Lung (tissue), 13 donors: ENCODE measurements around the gene IL20RA. TPM values are rescaled to one million over a fixed set of nuclear protein-coding genes. Genes with fewer than 3 reads are reported as not detected.
A peak's percentile ranks its signal among the peaks of the same experiment; 100 is the strongest.

Experiments used
- ATAC-seq: fragments of 200-7000 bp; cut with Tn5 transposase; one replicate; pipeline ENCODE4 v1.9.1; 2020; ENCODE audit warnings: moderate number of reproducible peaks; ENCODE audit not compliant: insufficient read depth, low FRiP score
- DNase-seq, 3 donors: peaks; one replicate each; pipeline ENCODE4 v3.0.0-alpha.2; 2013 to 2017
- H3K27ac ChIP-seq, 2 donors: one replicate each; pipeline ENCODE4 v1.5.1; 2013; ENCODE audit warnings: mild to moderate bottlenecking in 2 of 2, moderate library complexity in 2 of 2, control low read depth in 1 of 2, inconsistent platforms in 1 of 2, low read depth in 1 of 2, low read length in 1 of 2
- H3K27me3 ChIP-seq, 3 donors: one replicate each; pipeline ENCODE4 v1.5.1; 2013; ENCODE audit warnings: low read length in 2 of 3; ENCODE audit not compliant: control insufficient read depth in 3 of 3, insufficient read depth in 3 of 3
- H3K36me3 ChIP-seq, 4 donors: one replicate each; pipeline ENCODE4 v1.5.1; 2013; ENCODE audit warnings: low read length in 4 of 4, mild to moderate bottlenecking in 1 of 4, moderate library complexity in 1 of 4; ENCODE audit not compliant: control insufficient read depth in 4 of 4, insufficient read depth in 4 of 4
- H3K4me1 ChIP-seq, 5 donors: one replicate each; pipeline ENCODE4 v1.5.1; 2013; ENCODE audit warnings: low read length in 5 of 5, mild to moderate bottlenecking in 2 of 5, moderate library complexity in 1 of 5; ENCODE audit not compliant: control insufficient read depth in 5 of 5, insufficient read depth in 5 of 5
- H3K4me3 ChIP-seq: one replicate; pipeline ENCODE4 v1.5.1; 2013; ENCODE audit warnings: mild to moderate bottlenecking, control low read depth, moderate library complexity
- H3K9ac ChIP-seq, 2 donors: one replicate each; pipeline ENCODE4 v1.5.1; 2013; ENCODE audit warnings: low read length in 2 of 2, control low read depth in 1 of 2; ENCODE audit not compliant: insufficient read depth in 1 of 2
- H3K9me3 ChIP-seq, 4 donors: one replicate each; pipeline ENCODE4 v1.5.1; 2013; ENCODE audit warnings: low read length in 3 of 4, mild to moderate bottlenecking in 1 of 4, moderate library complexity in 1 of 4; ENCODE audit not compliant: control insufficient read depth in 4 of 4, insufficient read depth in 3 of 4
- CTCF ChIP-seq: IDR thresholded peaks from 2 replicates; pipeline ENCODE4 v1.5.1; 2012; ENCODE audit warnings: mild to moderate bottlenecking; ENCODE audit errors: control extremely low read depth, extremely low read depth
- WGBS, 2 donors: extraction: QIAGEN DNeasy Blood & Tissue Kit; methylation state at CpG; one replicate each; pipeline ENCODE4 v1.1.7; 2013; 5-methylcytosine and 5-hydroxymethylcytosine counted together
- polyA plus RNA-seq, 2 donors: library from polyadenylated mRNA; stranded (reverse); fragments of 200-250 nt; gene quantifications; one replicate each; pipeline ENCODE4 v1.2.1, GENCODE V29; 2013
- small RNA-seq: library from RNA; depleted of rRNA; stranded (forward); fragments of <200 nt; gene quantifications from one replicate; pipeline ENCODE3, GENCODE V24; 2014; ENCODE audit warnings: low replicate concordance
- total RNA-seq, 2 donors: library from RNA; depleted of rRNA in 1 of 2; stranded (reverse); fragments of >200 nt in 1 of 2; gene quantifications; one replicate each; pipeline ENCODE4 v1.2.1, GENCODE V29; 2014 to 2021
- donor health status: control.
- donor health status: control.
- donor health status: Bipolar disorder and iron deficiency.
- donor health status: healthy.
- donor health status: DM: yes; HTN: yes; CAD: no.

The IL20RA gene
- total and polyA plus RNA-seq, 4 donors = 3.7 to 16.2 (median 6.7) TPM

GRCh38 chr6:136955123-136955522, 89.6 kb downstream of the IL20RA start:
- Histone ChIP-seq H3K9ac (no peak overlapping the region), H3K9me3 (no peaks in the 10 kb centered on the region), H3K27me3 (no peaks in the 10 kb centered on the region), H3K4me1 (peaks cover 2 to 11% (median 8%) of the 10 kb centered on the region in 5 donors), H3K27ac (no peak overlapping the region), H3K4me3 (no peak overlapping the region), H3K36me3 (no peaks in the 10 kb centered on the region)
- ATAC-seq (no peak), DNase-seq (no peak)
- no peak for TF ChIP-seq CTCF
- 93 to 97% methylated on average over 3 of the region's 3 CpGs for WGBS, 2 donors

DNA sequence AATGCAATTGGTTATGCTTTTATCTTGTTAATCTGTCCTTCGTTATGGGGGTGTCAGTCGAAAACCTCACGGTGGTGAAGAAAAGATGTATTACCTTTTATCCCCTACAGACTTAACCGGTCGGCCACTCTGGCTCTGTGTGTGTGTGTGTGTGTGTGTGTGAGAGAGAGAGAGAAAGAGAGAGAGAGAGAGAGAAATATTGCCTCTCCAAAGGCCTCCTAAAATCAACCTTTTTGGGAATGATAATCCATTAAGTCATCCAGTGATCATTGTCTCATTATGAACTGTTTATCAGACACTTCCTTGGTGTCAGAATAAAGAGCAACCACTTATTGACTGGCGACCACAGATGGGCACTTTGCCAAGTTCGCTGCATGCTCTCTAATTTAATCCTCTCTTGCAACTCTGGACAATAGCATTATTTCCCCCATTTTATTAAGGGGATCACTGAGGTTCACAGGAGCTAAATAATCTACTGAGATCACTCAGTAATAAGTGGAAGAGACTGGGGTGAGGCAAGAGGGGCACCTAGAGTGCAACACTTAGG, 92.0 kb downstream of the IL20RA start:
- Histone ChIP-seq H3K9ac (no peak overlapping the region), H3K36me3 (no peaks in the 10 kb centered on the region), H3K27me3 (no peaks in the 10 kb centered on the region), H3K9me3 (no peaks in the 10 kb centered on the region), H3K4me3 (no peak overlapping the region), H3K27ac (no peak overlapping the region), H3K4me1 (peaks cover 0 to 8% (median 3%) of the 10 kb centered on the region in 5 donors)
- DNase-seq (peak in 2 of 3 donors; percentile 33 to 39), ATAC-seq (no peak)
- WGBS, 2 donors = 66 to 79% methylated on average over 7 of the region's 7 CpGs
- TF ChIP-seq CTCF = no peak

DNA sequence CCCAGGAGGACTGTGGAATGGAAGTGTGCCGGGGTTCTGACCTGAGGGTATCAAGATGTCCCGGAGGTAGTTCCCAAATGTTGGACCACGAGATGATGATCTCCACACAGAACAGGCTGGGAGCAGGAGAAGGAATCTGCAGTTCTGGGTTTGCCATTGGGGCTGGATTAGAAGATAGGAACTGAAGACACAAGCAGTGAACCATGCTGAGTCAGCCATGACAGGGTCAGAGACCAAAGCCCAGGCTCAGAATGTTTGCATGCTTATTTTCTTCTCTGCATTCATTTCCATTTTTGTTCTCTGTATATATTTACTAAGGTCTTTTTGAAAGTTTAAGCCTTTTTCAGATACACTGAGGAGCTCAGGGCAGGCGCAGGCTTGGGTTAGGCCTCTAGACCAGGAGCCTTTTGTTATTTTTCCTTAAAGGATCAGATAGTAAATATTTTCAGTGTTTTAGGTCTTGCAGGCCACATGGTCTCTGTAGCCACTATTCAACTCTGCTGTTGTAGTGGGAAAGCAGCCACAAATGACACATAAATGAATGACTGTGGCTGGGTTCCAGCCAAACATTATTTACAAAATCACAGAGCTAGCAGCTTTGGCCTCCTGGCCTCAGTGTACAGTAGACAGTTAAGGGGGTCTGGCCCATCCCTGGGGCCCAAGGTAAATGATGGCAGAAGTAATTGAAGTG, 94.2 kb downstream of the IL20RA start:
- Histone ChIP-seq H3K36me3 (no peaks in the 10 kb centered on the region), H3K27me3 (no peaks in the 10 kb centered on the region), H3K4me3 (no peak overlapping the region), H3K9ac (no peak overlapping the region), H3K27ac (no peak overlapping the region), H3K9me3 (no peaks in the 10 kb centered on the region), H3K4me1 (peaks cover 0 to 8% (median 0%) of the 10 kb centered on the region in 5 donors)
- ATAC-seq (no peak), DNase-seq (peak; percentile 30 to 85 (median 74))
- WGBS, 2 donors = 88 to 95% methylated on average over 4 of the region's 4 CpGs
- no peak for TF ChIP-seq CTCF

Small RNA genes within 50 kb of the gene (small RNA-seq; reads per million reads assigned to genes)
- not detected for gene RPL35AP3

Other genes with a start within 250 kb of the IL20RA start
- 10 to 100 TPM in 1 of 2 donors, 1 to 10 TPM in 1; 9.6 to 12.5 TPM for gene PEX7, start 222.4 kb downstream of the IL20RA start, total RNA-seq
- 1 to 10 TPM; 4.8 to 9.5 TPM for gene PEX7, start 222.4 kb downstream of the IL20RA start, polyA plus RNA-seq
- gene SLC35D3, start 122.7 kb downstream of the IL20RA start, total RNA-seq = under 1 TPM; 0.09 to 0.54 TPM
- under 1 TPM in 1 of 2 donors, not detected in 1; 0.03 TPM for gene SLC35D3, start 122.7 kb downstream of the IL20RA start, polyA plus RNA-seq
- gene IL22RA2, start 128.7 kb upstream of the IL20RA start, total RNA-seq = under 1 TPM in 1 of 2 donors, not detected in 1; 0.20 TPM
- under 1 TPM in 1 of 2 donors, not detected in 1; 0.02 TPM for gene IL22RA2, start 128.7 kb upstream of the IL20RA start, polyA plus RNA-seq
- 100 to 1,000 TPM; 134 to 165 TPM for gene IFNGR1, start 174.4 kb upstream of the IL20RA start, total RNA-seq
- 100 to 1,000 TPM; 108 to 327 TPM for gene IFNGR1, start 174.4 kb upstream of the IL20RA start, polyA plus RNA-seq